Measurements from ENCODE around the gene RELT. TPM values are rescaled to one million over a fixed set of nuclear protein-coding genes. Genes with fewer than 3 reads are reported as not detected.
"Not testable (repeated sequence)": the region's sequence is repeated elsewhere in the genome, so short reads cannot be mapped to it uniquely, and the experiment has no call there.

RELT gene
- total RNA-seq, 1 experiment from 2014 or later, result 10.1 TPM

DNA sequence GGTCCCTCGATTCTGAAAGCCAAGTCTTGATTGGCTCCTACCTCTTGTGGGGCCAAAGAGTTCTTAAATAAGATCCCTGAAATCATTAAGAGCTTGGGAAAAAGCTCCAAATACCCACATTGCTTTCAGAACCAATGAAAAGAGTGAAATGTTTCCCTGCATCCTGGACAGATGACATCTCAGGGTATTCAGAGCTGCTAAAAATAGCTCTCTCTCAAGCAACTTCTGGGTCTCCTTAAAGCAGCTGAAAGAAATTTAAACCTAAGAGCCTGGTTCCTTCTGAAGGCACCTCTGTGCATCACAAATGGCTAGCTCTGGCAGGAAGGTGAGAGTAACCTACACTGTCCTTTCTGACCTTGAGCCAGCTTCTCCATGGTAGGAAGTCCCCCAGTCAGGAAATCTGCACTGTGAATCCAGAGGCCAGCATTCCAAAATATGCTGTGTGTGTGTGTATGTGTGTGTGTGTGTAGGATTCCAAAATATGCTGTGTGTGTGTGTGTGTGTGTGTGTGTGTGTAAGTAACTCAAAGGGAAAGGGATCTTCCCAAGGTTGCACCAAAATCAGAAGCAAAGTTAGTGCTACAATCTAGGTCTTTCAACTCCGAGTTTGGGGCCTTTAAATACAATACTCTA lies 50.1 kb downstream of the RELT start:
- no peak overlapping the region for H3K27ac ChIP-seq
- DNase-seq, result no peak

DNA sequence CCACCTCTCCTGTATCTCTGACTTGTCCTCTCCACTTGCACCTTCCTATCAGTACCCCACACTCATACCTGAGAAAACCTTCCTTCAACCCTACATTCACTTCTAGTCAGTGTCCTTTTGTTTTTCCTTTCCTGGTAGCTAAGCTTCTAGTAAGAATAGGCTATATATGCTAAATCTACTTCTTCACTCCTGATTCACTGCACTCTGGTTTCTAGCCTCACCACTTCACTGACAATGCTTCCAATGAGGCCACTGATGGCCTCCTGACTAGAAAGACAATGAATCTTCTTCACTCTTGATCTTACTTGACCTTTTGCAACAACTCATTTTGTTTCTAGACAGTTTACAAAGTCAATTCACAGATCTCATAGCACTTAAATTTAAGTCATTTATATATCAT lies 52.0 kb downstream of the RELT start:
- no peak for DNase-seq
- H3K4me1 ChIP-seq, result no peaks in the 10 kb centered on the region
- H3K27me3 ChIP-seq, result no peaks in the 10 kb centered on the region
- H3K4me3 ChIP-seq, result no peak overlapping the region
- no peaks in the 10 kb centered on the region for H3K36me3 ChIP-seq
- no peaks in the 10 kb centered on the region for H3K9me3 ChIP-seq (replicated peaks)
- no peak overlapping the region for H3K27ac ChIP-seq

More for the DNA sequence above, 50.1 kb downstream of the RELT start:
- Histone ChIP-seq H3K27me3 (no peaks in the 10 kb centered on the region), H3K36me3 (no peaks in the 10 kb centered on the region), H3K4me1 (no peaks in the 10 kb centered on the region), H3K4me3 (no peak overlapping the region), H3K9me3 (replicated peaks) (no peaks in the 10 kb centered on the region)

DNA sequence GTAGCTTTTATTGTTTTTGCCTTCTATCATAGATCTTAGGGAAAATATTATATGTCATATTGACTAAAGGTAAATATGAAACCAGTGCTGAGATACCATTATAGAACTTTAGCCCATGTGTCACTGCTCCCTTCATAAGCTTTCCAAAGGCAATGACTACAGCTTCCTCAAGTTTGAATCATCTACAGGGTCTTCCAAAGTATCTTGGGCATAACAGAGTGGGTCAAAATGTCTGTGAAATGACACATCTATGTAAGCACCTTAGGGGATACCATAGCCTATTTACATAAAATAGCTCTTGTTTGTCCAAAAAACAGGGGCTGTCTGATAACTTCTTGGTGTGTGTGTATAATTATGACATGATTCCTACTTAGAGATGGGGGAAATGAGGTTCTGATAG lies 52.5 kb downstream of the RELT start:
- Histone ChIP-seq H3K9me3 (replicated peaks) (no peaks in the 10 kb centered on the region), H3K27ac (no peak overlapping the region), H3K27me3 (no peaks in the 10 kb centered on the region), H3K4me3 (no peak overlapping the region), H3K4me1 (no peaks in the 10 kb centered on the region), H3K36me3 (no peaks in the 10 kb centered on the region)
- DNase-seq, result no peak

DNA sequence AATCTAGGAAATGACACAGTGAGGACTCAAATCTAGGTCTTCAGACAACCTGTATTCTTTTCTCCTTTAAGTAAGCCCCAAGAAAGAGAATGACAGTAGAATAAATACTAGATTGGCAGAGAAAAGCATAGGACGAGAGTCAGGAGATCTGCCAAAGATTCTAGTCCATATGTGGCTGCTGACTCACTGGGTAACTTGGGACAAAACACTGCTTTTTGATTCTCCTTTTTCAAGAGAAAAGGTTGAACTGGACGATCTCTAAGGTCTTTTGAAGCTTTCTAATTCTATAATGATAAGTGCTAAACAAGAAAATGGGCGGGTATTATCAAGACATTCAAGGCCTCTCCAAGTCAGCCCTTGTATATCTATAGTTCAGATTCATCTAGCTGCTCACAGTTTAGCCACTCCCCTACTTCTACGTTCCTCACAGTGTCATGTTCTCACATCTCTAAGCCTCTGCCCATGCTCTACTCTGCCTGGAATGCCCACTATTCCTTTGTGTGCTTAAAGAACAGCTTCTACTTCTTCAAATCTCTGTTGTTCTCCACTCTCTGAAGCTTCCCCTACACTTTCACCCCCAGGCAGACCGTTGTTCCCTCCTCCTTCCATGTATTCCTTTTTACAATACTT lies 53.0 kb downstream of the RELT start:
- Histone ChIP-seq H3K4me3 (no peak overlapping the region), H3K4me1 (no peaks in the 10 kb centered on the region), H3K27ac (no peak overlapping the region), H3K9me3 (replicated peaks) (no peaks in the 10 kb centered on the region), H3K36me3 (no peaks in the 10 kb centered on the region), H3K27me3 (no peaks in the 10 kb centered on the region)
- DNase-seq, result no peak

DNA sequence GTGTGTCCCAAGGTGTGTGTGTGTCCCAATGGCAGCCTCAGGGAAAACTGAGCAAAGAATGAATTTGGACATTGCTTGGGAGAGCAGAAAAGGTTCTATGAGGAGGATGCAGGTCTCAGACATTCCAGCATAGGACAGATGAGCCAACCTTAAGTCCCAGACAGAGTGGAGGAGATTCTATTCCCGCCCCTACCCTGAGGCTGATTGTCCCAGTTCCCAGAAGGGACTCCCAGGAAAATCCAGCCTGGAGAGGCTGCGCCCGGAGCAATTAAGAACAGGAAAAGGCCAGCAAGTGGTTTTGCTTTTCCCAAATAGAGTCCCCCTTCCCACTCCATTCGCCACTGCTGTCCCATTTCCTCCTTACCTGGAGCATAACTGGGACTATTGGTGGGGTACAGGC lies 54.1 kb downstream of the RELT start:
- Histone ChIP-seq H3K9me3 (replicated peaks) (no peaks in the 10 kb centered on the region), H3K27ac (no peak overlapping the region), H3K4me3 (no peak overlapping the region), H3K27me3 (no peaks in the 10 kb centered on the region), H3K4me1 (no peaks in the 10 kb centered on the region), H3K36me3 (no peaks in the 10 kb centered on the region)
- DNase-seq, result no peak

DNA sequence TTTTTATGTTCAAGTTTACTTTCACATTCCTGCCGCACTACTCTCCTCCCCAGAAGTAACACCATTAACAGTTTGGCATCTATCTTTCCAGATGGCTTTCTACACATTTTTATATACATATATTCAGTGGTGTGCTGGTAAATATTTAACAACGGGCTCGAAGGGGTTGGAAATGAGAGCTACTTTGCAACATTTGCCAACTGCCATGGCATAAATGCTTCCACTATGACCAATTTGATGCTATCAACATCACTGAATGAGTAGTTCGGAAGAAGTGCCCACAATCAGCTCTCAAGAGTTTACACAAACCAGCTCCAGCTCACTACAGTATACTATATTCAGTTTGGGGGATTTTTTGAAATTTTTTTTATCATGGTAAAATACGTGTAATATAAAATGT lies 55.2 kb downstream of the RELT start:
- Histone ChIP-seq H3K27ac (no peak overlapping the region), H3K4me1 (no peaks in the 10 kb centered on the region), H3K9me3 (replicated peaks) (no peaks in the 10 kb centered on the region), H3K36me3 (no peaks in the 10 kb centered on the region), H3K27me3 (no peaks in the 10 kb centered on the region), H3K4me3 (no peak overlapping the region)
- DNase-seq, result no peak

DNA sequence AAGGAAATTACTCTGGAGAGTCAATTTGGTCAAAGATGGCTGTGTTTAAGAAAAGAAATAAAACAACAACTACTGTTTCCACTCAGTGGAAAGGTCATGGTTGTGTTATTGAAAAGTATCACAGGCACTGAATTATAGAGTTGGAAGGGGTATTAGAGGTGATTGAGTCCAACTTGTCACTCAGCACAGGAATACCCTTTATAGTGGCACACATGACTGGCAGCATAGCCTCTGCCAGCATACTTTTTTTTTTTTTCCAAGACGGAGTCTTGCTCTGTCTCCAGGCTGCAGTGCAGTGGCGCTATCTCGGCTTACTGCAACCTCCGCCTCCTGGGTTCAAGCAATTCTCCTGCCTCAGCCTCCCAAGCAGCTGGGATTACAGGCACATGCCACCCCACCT lies 60.7 kb downstream of the RELT start:
- H3K9me3 ChIP-seq (replicated peaks); H3K36me3 ChIP-seq; DNase-seq; H3K4me1 ChIP-seq; H3K27me3 ChIP-seq; H3K27ac ChIP-seq; H3K4me3 ChIP-seq: not testable (repeated sequence)

DNA sequence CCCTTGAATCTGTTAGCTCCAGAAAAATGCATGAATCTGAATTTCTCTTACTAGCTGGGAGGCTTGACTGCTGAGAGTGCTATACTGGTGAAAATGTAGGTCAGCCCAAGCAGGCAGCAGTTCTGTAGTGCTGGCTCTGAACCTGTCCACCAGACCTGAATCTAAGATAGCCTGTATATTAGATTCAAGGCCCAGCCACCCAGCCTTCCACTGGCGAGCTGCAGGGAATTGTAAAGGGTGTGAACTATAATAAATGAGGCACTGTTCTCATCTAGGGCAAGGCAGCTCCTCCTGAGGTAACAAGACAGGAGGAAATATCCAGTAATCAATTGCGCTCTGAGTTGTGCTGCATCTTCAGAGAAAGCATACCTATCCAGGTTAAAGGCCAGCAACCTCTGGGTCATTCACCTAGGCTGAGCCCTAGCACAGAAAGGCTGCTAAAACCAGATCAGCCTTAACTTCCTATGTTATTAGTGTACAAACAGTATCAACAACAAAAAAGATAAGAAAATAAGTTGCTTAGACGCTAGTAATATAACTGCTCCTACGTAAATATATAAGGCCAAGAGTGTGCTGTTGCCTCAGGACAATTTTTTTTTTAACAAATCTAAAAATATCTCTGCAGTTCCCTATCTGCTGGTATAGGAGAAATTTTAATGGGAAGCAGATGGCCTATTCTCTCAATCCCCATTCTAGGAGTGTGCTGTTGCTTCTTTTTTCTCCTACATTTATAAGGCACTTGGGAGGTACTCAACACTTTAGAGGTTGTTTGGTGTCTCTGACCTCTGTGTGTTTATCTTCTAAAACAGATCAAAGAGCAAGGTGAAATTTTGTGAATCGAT lies 63.0 kb downstream of the RELT start:
- H3K4me1 ChIP-seq, result no peaks in the 10 kb centered on the region
- no peaks in the 10 kb centered on the region for H3K36me3 ChIP-seq
- H3K9me3 ChIP-seq (replicated peaks), result no peaks in the 10 kb centered on the region
- DNase-seq, result no peak
- no peak overlapping the region for H3K27ac ChIP-seq
- H3K4me3 ChIP-seq, result no peak overlapping the region
- H3K27me3 ChIP-seq, result no peaks in the 10 kb centered on the region

DNA sequence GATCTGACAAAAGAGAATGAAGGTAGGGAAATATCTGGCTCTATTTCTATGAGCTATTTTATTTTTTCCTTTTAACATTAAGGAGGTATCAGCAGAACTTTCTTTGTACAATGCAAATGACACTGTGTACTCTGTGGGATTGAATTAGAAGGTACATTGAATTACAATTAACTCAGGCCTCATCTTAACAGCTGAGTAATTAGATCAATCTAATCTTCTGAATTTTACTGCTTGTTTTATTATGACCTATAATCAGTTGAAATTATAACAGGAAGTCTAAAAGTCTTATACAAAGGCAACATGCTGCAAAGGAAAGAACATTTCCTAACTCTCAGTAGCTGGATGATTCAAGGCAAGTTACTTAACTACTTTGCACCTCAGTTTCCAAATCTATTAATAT lies 69.8 kb downstream of the RELT start:
- Histone ChIP-seq H3K4me1 (no peaks in the 10 kb centered on the region), H3K27ac (no peak overlapping the region), H3K36me3 (no peaks in the 10 kb centered on the region), H3K27me3 (no peaks in the 10 kb centered on the region), H3K4me3 (no peak overlapping the region), H3K9me3 (replicated peaks) (no peaks in the 10 kb centered on the region)
- DNase-seq, result no peak

DNA sequence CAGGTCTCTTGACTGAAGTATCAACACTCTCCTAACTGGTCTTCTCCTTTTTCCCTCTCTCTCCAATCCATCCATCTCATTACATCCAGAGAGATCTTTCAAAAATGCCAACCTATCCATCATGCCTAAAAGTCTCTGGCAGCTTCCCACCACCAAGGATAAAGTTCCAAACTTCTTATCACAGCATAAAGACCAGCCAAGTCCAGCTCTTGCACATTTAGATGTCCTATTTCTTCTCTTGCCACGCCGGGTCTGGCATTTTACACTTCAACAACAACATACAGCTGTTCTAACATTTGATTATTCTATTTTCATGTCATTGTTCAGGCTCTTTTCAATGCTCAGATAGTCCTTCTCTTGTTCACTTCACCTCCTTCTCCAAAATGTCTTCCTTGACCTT lies 70.6 kb downstream of the RELT start:
- no peak for DNase-seq
- Histone ChIP-seq H3K9me3 (replicated peaks) (no peaks in the 10 kb centered on the region), H3K4me1 (no peaks in the 10 kb centered on the region), H3K27me3 (no peaks in the 10 kb centered on the region), H3K27ac (no peak overlapping the region), H3K4me3 (no peak overlapping the region), H3K36me3 (no peaks in the 10 kb centered on the region)

Other genes starting within 250 kb of the RELT start
- 8.9 and 9.8 TPM in 2 replicates for gene FCHSD2, start 234.1 kb upstream of the RELT start, total RNA-seq (2014; rRNA removed; shearing (Covaris generic))
- gene P2RY2, start 158.1 kb upstream of the RELT start, total RNA-seq (2014; rRNA removed; shearing (Covaris generic)), result not detected in 2 replicates
- 0.08 TPM in 1 of 2 replicates, not detected in the other for gene P2RY6, start 104.1 kb upstream of the RELT start, total RNA-seq (2014; rRNA removed; shearing (Covaris generic))
- gene ARHGEF17, start 68.1 kb upstream of the RELT start, total RNA-seq (2014; rRNA removed; shearing (Covaris generic)), result 7.8 and 12.0 TPM in 2 replicates
- 28.6 and 32.8 TPM in 2 replicates for gene FAM168A, start 221.7 kb downstream of the RELT start, total RNA-seq (2014; rRNA removed; shearing (Covaris generic))